MM.1S (cell line): ENCODE data around the gene RAB11B.

Source experiments
- CTCF ChIP-seq: fragments of 300-600 bp; sonication (generic); IDR thresholded peaks from 2 replicates; pipeline ENCODE4 v1.5.1; 2016; ENCODE audit warnings: antibody characterized with exemption, low read length, mixed read lengths
- EZH2 ChIP-seq: fragments of 300-600 bp; sonication (generic); optimal IDR thresholded peaks from 2 replicates; pipeline ENCODE3; 2017; ENCODE audit warnings: low read depth, mild to moderate bottlenecking, antibody characterized with exemption, low read length, mixed read lengths

DNA sequence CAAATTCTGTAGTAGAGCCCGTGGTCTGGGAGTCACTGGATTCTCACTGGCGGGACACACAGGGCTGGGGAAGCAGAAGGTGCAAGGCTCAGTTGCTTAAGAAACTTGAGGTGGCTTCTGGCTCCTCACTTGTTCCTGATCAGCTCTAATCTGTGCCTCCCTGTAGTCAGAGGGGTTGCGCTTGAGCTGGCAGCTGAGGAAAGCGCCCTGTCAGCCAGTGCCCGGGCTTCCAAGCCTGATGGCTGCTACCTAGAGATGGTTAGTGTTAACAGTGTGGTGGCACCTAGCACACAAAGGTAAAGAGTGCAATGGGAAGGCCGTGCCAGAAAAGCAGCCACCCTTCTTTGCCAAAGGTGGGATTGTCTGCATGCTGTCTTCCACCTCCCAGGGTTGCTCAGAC is 63.5 kb downstream of the RAB11B start:
- no peak for TF ChIP-seq CTCF
- no peak for TF ChIP-seq EZH2
